Stimulated activated CD4-positive, alpha-beta T cell treated with anti-CD3 and anti-CD28 coated beads, Interleukin-15, amount 100 ng/mL, for 1 hour (primary cell): ENCODE data around the gene MGMT.

Source experiments
- DNase-seq, 2 donors: peaks; one replicate each; pipeline ENCODE4 v3.0.0-alpha.2; 2020; ENCODE audit warnings: low read depth in 1 of 2, low spot score in 1 of 2

The MGMT gene

GRCh38 chr10:129517680-129518057, 50.6 kb downstream of the MGMT start:
- DNase-seq = no peak

DNA sequence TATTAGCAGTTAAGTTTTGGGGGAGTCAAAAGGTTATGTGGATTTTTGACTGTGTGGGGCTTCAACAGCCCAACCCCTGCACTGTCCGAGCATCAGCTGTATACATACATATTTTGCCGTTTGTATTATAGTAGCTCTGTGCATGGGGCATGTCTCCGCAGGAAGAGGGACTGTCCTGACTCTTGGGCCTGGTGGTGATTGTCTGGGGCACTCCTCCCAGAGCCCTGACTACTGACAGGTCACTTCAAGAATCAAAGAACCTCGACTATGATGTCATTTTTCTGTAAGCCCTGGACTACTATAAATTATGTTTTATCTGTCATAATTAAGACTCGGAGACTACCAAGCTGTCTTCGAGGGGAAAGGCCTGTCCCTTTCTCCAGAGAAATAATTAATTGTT, 51.8 kb downstream of the MGMT start:
- no peak for DNase-seq

- DNase-seq = no peak
These were observed 53.5 kb downstream of the MGMT start for GRCh38 chr10:129520440-129521080.

DNA sequence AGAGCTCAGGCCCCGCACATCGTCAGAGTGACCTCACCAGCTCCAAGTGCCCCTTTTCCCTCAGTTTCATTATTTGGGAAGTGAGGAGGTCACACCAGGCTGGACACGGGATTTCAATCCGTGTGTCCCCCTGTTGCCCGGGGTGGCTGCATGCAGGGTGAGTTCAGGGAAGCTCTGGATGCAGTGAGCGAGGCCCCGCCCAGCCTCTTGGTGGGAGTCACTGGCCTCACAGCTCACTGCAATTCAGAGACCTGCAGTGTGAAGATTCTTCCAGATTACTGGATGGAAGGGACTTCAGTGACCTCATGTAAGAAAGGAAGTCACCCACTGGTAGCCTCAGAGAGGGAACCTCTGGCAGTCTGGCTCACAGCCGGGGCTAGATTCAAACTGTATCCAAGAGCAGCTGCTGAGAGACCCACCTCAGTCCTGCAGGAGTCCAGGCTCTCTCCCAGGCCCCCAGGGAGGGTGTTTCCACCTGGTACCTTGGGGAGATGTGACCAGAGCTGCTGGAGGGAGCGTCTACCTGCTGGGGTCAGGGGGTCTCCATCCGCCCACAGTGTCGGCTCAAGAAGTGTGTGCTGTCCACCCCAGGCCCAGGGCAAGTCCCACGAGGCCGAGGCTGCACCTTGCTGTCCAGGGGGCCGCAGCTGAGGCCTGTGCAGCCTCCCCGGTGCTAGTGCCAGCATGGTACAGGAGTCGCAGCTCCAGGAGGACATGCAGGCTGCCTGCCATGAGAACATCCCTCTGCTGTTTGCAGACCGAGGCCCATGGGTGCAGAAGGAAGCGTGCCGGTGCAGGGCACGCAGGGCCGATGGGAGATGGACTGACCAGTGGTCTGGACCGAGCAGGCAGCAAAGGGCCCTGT, 54.4 kb downstream of the MGMT start:
- no peak for DNase-seq

- no peak for DNase-seq
These were observed 55.1 kb downstream of the MGMT start for GRCh38 chr10:129522041-129522585.

DNA sequence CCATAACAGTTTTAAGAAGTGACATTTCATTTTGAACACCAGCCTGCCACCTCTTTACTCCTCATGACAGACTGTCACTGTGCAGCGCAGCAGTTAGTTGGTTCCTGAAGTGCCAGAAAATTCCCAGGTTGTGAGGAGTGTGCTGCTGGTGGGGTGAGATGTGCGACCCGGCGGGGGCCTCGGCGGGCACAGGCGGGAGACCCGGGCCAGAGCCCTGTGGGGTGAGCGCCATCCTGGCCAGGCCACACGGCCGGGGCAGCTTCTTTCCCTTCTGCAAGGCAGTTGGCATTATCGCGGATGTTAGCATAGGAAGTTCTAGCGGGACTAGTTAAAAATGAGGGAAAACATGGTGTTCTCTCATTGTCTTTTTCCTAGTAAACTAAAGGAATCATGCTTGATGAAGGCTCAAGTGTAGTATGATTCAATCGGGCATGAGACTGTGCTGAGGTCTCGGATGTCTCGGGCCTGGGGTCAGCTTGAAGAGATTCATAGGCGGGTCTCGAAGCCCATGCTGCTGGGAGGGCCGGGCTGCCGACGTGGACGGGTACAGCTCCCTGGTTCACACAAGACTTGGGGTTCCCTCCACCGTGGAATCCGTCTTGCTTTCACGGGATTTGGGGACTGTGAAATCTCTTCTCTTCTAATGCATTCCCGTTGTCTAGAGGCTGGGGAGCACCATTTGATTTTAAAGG, 56.1 kb downstream of the MGMT start:
- no peak for DNase-seq

- no peak for DNase-seq
These were observed 56.8 kb downstream of the MGMT start for GRCh38 chr10:129523723-129524316.

DNA sequence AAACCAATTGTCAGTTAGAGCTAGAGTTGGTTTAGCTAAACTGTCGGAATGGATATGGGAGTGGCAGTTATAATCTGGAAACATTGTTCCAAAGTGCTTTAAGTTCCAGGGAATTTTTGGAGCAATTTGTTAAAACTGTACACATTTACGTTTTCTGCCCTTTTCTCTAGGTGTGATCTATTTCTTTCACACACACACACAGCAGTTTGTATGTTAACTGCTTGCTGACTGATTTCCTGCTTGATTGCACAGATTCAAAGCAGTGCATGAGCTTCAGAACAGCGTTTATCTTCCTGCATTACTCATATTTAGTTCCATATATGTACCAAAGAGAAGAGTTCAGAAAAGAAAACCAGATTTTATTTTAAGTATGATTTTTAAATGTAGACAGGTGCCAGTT, 57.9 kb downstream of the MGMT start:
- no peak for DNase-seq

DNA sequence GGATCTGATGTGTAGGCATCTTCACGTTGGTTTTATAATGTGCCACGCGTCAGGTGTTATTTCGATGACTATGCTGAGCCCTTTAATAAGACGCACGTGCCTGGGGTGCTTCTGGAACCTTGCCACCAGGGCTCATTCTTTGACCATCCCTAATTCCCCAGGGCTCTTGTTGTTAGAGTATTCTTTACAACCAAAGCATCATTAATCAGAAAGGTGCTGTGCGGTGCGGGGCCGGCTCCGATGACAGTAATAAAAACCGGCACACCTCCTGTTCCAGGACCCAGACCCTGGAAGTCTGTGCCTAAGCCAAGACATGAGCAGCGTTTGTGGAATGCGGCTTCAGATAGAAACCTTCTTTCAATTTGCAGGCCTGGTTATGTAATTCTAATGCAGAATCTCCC, 58.4 kb downstream of the MGMT start:
- DNase-seq = no peak

DNA sequence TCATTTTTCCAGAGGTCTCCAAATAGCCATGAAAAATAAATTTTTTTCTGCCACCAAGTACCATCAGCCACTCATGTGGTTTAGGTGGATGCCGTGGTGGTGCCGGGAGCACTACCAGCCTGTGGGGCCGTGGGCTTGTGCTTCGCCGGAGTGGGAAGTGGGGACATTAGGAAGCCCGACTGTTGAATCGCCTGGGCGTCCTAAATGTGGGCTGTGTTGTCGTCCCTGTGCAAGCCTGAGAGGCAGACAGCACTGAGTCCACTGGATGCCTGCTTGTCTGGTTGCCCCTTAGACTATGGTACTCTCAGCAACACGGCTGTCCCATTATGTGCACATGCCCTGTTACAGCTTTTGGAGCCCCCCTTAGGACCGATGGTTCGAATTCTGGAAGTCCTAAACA, 59.9 kb downstream of the MGMT start:
- no peak for DNase-seq

DNA sequence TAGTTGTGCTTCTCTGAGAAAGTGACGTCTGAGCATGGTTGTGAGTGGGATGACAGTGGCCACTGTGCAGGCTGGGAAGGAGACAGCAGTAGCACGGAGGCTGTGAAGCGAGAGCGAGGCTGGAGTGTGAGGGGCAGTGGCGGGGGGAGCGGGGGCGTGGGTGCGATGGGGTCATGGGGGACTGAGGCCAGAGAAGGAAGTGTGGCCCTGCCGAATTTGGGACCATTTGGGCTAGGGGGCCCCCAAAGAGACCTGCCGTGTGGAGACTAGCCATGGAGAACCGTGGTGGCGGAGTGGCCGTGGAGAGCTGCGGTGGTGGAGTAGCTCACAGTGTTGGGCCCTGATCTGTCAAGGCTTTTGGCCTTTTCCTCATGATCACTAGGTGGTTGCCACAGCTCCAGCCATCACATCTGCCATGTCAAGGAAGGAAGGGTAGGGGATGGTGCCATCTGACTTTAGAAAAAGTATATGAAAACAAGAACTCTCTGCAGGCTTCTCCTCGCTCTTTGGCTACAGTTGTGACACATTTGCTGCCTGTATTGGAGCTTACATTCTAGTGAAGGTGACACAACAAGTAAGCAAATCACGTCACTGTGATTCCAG, 61.4 kb downstream of the MGMT start:
- no peak for DNase-seq

GRCh38 chr10:129530581-129530980, 63.5 kb downstream of the MGMT start:
- no peak for DNase-seq

GRCh38 chr10:129531195-129531968, 64.3 kb downstream of the MGMT start:
- no peak for DNase-seq

DNA sequence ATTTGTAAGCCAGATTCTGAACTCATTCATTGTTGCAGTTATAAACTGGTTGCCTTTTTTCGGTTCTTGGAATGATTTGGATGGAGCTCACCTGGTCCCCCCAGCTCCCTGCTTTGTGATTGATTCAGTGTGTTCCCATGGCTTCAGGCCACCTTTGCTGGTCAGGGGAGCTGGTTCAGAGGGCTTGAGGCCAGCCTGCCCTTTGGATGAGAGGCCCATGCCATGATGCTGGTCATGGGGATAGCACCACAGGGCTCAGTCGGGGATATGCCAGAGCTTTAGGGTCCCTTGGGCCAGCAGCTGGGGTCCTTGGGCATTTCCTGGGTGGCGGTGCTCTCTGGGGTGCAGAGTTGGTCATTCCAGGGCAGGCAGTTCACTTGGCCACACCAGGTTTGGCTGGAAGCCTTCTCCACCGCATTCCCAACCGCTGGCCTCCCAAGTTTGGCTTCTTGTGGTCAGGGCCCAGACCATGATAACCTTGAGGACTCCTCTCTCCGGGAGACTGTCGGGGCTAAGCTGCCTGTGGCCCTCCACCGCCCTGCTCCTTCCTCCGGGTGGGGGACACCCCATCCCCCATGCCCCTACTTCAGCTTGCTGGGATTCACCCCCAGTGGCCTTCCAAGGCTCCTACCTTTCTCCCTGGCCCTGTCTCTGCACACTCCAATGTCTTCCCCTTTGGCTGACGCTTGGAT, 65.1 kb downstream of the MGMT start:
- no peak for DNase-seq

GRCh38 chr10:129532838-129533237, 65.8 kb downstream of the MGMT start:
- no peak for DNase-seq

- no peak for DNase-seq
These were observed 66.2 kb downstream of the MGMT start for GRCh38 chr10:129533281-129533680.

GRCh38 chr10:129534826-129535225, 67.8 kb downstream of the MGMT start:
- DNase-seq = no peak

- DNase-seq = no peak
These were observed 69.3 kb downstream of the MGMT start for GRCh38 chr10:129536336-129536735.

DNA sequence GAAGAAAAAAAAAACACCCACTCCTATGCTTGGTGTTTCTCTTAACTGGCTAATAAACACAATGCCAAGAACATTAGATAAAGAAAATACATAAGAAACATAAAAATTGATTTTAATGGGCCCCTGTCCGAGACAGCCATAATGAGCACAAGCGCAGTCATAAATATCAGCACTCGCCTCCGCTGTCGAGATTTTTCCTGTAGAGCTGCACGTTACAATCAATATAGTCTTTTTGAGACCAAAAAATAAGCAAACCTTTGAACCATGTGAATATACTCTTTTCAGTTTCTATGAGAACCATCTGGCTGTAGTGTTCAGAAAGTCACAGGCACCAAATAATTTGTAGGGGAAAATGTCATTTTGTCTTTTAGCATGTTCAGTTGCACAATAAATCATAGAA, 70.1 kb downstream of the MGMT start:
- no peak for DNase-seq

DNA sequence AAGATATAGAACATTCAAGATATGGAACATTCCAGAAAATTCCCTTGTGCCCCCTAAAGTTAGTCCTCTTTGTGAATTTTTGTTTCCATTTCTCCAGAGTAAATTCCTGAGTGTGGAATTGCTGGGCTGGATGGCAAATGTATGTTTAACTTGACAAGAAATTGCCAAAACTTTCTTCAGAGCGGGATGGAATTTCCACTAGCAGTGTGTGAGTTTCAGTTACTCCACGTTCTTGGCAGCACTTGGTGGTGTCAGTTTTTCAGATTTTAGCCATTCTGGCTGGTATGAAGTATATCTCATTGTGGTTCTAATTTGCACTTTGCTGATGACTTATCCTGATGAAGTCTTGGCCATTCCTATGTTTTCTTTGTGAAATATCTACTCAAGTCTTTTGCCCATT, 71.2 kb downstream of the MGMT start:
- DNase-seq = no peak
